Vagina (tissue), 2 donors: Measurements from ENCODE around the gene KRT81. TPM values are rescaled to one million over a fixed set of nuclear protein-coding genes. Genes with fewer than 3 reads are reported as not detected.

Source experiments
- DNase-seq, 2 donors: peaks; one replicate each; pipeline ENCODE4 v3.0.0-alpha.2; 2017; ENCODE audit errors: extremely low spot score in 2 of 2
- H3K27ac ChIP-seq: fragments of 200-600 bp; sonication (generic); one replicate; pipeline ENCODE4 v1.5.1; 2019
- H3K27me3 ChIP-seq: fragments of 200-600 bp; sonication (generic); one replicate; pipeline ENCODE4 v1.5.1; 2019
- H3K36me3 ChIP-seq, 2 donors: fragments of 200-600 bp; sonication (generic); one replicate each; pipeline ENCODE4 v1.5.1; 2017 to 2019
- H3K4me1 ChIP-seq: fragments of 200-600 bp; sonication (generic); one replicate; pipeline ENCODE4 v1.5.1; 2019
- H3K4me3 ChIP-seq, 2 donors: fragments of 200-600 bp; sonication (generic); 1 replicate in 1 of 2; 2 replicates in 1 of 2; pipeline ENCODE4 v1.5.1; 2016 to 2019
- H3K9me3 ChIP-seq: fragments of 200-600 bp; sonication (generic); one replicate; pipeline ENCODE4 v1.5.1; 2019
- POLR2A ChIP-seq, 2 donors: fragments of 450-650 bp; IDR thresholded peaks; one replicate each; pipeline ENCODE4 v1.6.1; 2017; ENCODE audit warnings: antibody characterized with exemption in 2 of 2, mild to moderate bottlenecking in 2 of 2, moderate library complexity in 2 of 2
- POLR2AphosphoS5 ChIP-seq, 2 donors: sonication (generic); formaldehyde crosslinking; IDR thresholded peaks; one replicate each; pipeline ENCODE4 v1.9.0; 2017; ENCODE audit warnings: antibody characterized with exemption in 2 of 2, mild to moderate bottlenecking in 2 of 2, low read depth in 1 of 2; ENCODE audit not compliant: insufficient read depth in 1 of 2
- intact Hi-C: fragments of 100-400 bp; cut with DNase I; formaldehyde crosslinking; loops from one replicate; pipeline ENCODE4 v1.15.1; 2023
- total RNA-seq: library from RNA; depleted of rRNA; stranded (reverse); fragments of >200 nt; gene quantifications from one replicate; pipeline ENCODE4 v1.2.3, GENCODE V29; 2016
- TF ChIP-seq, protein P1 (sequence below), 3 experiments: fragments of 450-650 bp in 2 of 3; fragments of 200-600 bp in 1 of 3; sonication (generic) in 1 of 3; IDR thresholded peaks; one replicate each; pipeline ENCODE4 v1.5.1; 2017 to 2019; ENCODE audit warnings: antibody characterized with exemption in 3 of 3, mild to moderate bottlenecking in 2 of 3, moderate library complexity in 2 of 3

The KRT81 gene
- total RNA-seq, 1 donor from 2014 or later = not detected

DNA sequence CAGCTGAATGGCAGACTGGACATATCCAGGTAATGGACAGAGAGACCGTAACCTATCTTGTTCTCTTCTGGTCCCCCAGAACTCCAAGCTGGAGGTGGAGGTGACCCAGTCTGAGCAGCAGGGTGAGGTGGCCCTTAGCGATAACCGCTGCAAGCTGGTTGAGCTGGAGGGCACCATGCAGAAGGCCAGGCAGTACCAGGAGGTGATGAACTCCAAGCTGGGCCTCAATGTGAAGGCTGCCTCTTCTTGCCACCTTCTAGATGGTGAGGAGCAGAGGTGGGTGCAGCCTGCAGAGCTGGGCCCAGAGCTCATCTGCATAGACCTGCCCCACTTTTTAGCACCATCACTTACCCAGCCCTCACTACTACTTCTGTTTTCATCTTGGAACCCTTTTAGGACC is 24.1 kb downstream of the KRT81 start:
- intact Hi-C loops = no loop called here
- no peaks in the 10 kb centered on the region for H3K36me3 ChIP-seq
- H3K27me3 ChIP-seq = no peaks in the 10 kb centered on the region
- H3K9me3 ChIP-seq = no peaks in the 10 kb centered on the region
- no peaks in the 10 kb centered on the region for H3K4me1 ChIP-seq
- DNase-seq = no peak
- H3K4me3 ChIP-seq = no peak overlapping the region
- TF ChIP-seq, protein P1, sequence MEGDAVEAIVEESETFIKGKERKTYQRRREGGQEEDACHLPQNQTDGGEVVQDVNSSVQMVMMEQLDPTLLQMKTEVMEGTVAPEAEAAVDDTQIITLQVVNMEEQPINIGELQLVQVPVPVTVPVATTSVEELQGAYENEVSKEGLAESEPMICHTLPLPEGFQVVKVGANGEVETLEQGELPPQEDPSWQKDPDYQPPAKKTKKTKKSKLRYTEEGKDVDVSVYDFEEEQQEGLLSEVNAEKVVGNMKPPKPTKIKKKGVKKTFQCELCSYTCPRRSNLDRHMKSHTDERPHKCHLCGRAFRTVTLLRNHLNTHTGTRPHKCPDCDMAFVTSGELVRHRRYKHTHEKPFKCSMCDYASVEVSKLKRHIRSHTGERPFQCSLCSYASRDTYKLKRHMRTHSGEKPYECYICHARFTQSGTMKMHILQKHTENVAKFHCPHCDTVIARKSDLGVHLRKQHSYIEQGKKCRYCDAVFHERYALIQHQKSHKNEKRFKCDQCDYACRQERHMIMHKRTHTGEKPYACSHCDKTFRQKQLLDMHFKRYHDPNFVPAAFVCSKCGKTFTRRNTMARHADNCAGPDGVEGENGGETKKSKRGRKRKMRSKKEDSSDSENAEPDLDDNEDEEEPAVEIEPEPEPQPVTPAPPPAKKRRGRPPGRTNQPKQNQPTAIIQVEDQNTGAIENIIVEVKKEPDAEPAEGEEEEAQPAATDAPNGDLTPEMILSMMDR (IDR thresholded peaks at IDR 0.05) = no peak
- TF ChIP-seq POLR2A (IDR thresholded peaks at IDR 0.05) (no peak), POLR2AphosphoS5 (IDR thresholded peaks at IDR 0.05; ENCODE audit: insufficient read depth in 1 of 2, low read depth in 1 of 2) (no peak)
- H3K27ac ChIP-seq = no peak overlapping the region

DNA sequence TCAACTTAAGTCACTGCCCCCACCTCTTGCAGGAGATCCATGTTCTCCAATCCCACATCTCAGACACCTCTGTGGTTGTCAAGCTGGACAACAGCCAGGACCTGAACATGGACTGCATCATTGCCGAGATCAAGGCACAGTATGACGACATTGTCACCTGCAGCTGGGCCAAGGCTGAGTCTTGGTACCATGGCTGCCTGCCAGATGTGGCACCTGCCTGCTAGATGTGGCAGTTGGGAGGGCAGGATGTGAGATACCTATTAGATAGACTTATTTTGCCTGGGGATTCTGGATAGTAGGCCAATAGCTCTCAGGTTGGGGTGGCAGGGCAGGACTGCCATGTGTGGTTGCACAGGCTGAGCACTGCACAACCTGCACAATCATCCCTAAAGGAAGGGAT is 24.8 kb downstream of the KRT81 start:
- no peaks in the 10 kb centered on the region for H3K27me3 ChIP-seq
- no peak overlapping the region for H3K4me3 ChIP-seq
- H3K4me1 ChIP-seq = no peaks in the 10 kb centered on the region
- TF ChIP-seq POLR2A (IDR thresholded peaks at IDR 0.05) (no peak), POLR2AphosphoS5 (IDR thresholded peaks at IDR 0.05; ENCODE audit: insufficient read depth in 1 of 2, low read depth in 1 of 2) (no peak)
- TF ChIP-seq, protein P1 (IDR thresholded peaks at IDR 0.05) = no peak
- H3K36me3 ChIP-seq = no peaks in the 10 kb centered on the region
- intact Hi-C loops = no loop called here
- no peaks in the 10 kb centered on the region for H3K9me3 ChIP-seq
- H3K27ac ChIP-seq = no peak overlapping the region
- no peak for DNase-seq

DNA sequence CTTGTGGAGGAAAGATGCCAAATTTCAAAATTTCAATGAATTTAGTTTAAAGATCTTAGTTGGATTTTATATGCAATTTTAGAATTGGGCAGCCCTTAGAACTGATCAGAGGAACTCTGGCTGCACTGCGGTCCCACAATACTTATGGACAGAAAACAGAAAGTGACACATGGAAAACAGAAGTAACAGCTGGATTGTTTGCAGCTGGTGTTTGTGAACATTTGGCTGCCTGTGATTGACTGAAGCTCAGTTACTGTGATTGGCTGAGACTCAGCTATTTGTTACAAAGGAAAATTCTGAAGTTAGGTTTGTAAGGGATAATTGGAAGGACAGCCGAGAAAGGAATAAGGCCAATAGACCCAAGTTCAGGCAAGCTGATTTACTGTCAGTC is 26.9 kb downstream of the KRT81 start:
- Histone ChIP-seq H3K27ac (no peak overlapping the region), H3K4me3 (no peak overlapping the region), H3K36me3 (no peaks in the 10 kb centered on the region), H3K4me1 (no peaks in the 10 kb centered on the region), H3K27me3 (no peaks in the 10 kb centered on the region), H3K9me3 (no peaks in the 10 kb centered on the region)
- no peak for DNase-seq
- TF ChIP-seq POLR2AphosphoS5 (IDR thresholded peaks at IDR 0.05; ENCODE audit: insufficient read depth in 1 of 2, low read depth in 1 of 2) (no peak), POLR2A (IDR thresholded peaks at IDR 0.05) (no peak)
- TF ChIP-seq, protein P1 (IDR thresholded peaks at IDR 0.05) = no peak
- intact Hi-C loops = no loop called here

DNA sequence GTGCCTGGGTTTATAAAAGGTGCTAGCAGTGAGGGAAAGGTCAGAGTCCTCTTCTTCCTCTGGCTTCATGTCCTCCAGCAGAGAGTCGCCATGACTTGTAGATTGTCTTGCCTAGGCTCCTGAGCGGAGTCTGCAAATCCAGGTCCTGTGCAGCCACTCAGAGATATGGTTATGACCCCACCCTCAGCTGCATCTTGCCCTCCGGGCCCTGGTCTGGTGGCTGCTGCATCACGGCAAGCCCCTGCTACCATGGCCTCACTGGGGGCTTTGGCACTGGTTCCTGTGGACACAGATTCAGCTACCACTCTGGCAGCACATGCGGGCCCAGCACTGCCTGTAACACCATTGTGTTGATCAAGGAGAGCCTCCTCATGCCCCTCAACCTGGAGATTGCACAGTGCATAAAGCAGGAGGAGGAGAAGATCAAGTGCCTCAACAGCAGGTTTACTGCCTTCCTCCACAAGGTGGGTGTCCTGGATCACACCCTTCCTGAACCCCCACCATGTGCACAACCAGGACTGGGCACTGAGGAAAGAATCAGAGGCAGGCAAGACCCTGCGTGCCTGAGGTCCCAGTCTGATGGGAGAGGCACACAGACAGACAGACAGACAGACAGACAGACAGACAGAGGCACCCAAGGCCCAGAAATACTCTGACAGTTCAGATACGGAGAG is 27.4 kb downstream of the KRT81 start:
- TF ChIP-seq POLR2AphosphoS5 (IDR thresholded peaks at IDR 0.05; ENCODE audit: insufficient read depth in 1 of 2, low read depth in 1 of 2) (no peak), POLR2A (IDR thresholded peaks at IDR 0.05) (no peak)
- TF ChIP-seq, protein P1 (IDR thresholded peaks at IDR 0.05) = no peak
- no peaks in the 10 kb centered on the region for H3K9me3 ChIP-seq
- DNase-seq = no peak
- no peak overlapping the region for H3K27ac ChIP-seq
- no peaks in the 10 kb centered on the region for H3K4me1 ChIP-seq
- H3K4me3 ChIP-seq = no peak overlapping the region
- H3K36me3 ChIP-seq = no peaks in the 10 kb centered on the region
- intact Hi-C loops = no loop called here
- H3K27me3 ChIP-seq = no peaks in the 10 kb centered on the region

DNA sequence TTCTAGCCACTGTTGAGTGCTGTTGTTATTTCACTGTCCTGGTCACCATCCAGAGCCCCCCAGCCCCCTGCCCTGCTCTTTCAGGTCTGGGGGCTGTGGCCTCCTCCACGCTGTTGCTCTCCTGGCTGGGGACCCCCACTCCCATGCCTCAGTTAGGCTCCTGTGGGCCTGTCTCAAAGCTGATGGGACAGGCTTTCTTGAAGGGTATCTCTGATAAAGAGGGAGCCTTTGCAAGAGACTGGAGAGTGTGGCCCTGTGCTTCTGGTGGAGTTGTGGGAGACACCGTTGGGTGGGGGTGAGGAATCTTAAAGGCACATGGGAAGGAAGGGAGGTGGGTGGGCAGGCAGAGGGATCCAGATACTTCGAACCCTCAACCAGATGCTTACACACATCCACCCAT is 29.0 kb downstream of the KRT81 start:
- Histone ChIP-seq H3K27me3 (no peaks in the 10 kb centered on the region), H3K9me3 (no peaks in the 10 kb centered on the region), H3K4me1 (peaks cover 10% of the 10 kb centered on the region), H3K27ac (no peak overlapping the region), H3K4me3 (no peak overlapping the region), H3K36me3 (no peaks in the 10 kb centered on the region)
- no peak for DNase-seq
- intact Hi-C loops = no loop called here
- no peak for TF ChIP-seq POLR2AphosphoS5 (IDR thresholded peaks at IDR 0.05; ENCODE audit: insufficient read depth in 1 of 2, low read depth in 1 of 2)
- TF ChIP-seq, protein P1 (IDR thresholded peaks at IDR 0.05) = no peak
- TF ChIP-seq POLR2A (IDR thresholded peaks at IDR 0.05) = no peak
